Measurements from ENCODE around the gene BOD1L2.
A peak's percentile ranks its signal among the peaks of the same experiment; 100 is the strongest.

The BOD1L2 gene

DNA sequence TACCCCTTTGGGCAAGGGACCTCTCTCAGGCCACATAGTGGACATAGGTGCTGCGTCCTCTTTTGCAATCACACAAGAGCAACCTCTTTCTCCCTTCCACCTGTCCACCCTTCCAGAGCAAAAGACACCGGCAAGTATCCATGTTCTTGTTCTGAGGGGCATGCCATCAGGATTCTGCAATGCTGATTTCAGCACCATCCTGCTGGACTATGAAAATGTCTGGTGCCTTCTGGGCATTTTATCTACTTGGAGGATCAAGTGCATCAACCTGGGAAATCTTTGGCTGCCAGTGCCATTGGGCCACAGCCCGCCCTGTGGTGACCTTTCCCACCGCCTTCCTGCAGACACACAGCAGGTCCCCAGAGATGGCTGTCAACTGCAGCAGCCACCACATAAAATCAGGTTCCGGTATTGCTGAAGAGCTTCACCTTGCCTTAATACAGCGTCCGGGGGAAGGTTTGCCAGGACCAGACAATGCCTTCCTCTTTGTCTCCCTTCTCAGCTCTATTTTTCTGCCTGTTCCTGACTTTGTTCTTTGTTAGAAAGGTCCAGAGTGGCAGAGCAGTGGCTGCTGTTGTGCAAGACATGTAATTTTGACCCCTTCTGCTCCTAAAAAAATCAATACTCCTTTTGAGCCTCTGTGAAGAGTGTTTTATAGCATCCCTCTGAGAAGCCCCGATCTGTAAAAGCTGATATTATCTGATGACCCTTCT, 18.5 kb upstream of the BOD1L2 start:
- H2BK120ac ChIP-seq (ENCODE audit: low read depth, low read length), result no peak overlapping the region
- H3K4ac ChIP-seq (ENCODE audit: low read length), result no peak overlapping the region
- no peaks in the 10 kb centered on the region for H3K36me3 ChIP-seq (replicated peaks in 1 of 2; ENCODE audit: control insufficient read depth in 2 of 2, insufficient read depth in 2 of 2, low read length in 2 of 2)
- H3K27ac ChIP-seq (replicated peaks; ENCODE audit: low read length), result no peak overlapping the region
- no peak overlapping the region for H3K18ac ChIP-seq (ENCODE audit: low read length)
- peaks cover 0 to 28% (median 0%) of the 10 kb centered on the region in 3 experiments for H3K27me3 ChIP-seq (ENCODE audit: control insufficient read depth in 3 of 3, insufficient read depth in 3 of 3, low read depth in 1 of 3, low read length in 3 of 3)
- H3K14ac ChIP-seq (ENCODE audit: low read length), result no peak overlapping the region
- no peaks in the 10 kb centered on the region for H3K9me3 ChIP-seq (replicated peaks in 1 of 2; ENCODE audit: control insufficient read depth in 2 of 2, insufficient read depth in 1 of 2, low read depth in 1 of 2, low read length in 2 of 2)
- no peak overlapping the region for H4K91ac ChIP-seq (ENCODE audit: low read depth, low read length, poor library complexity)
- no peak overlapping the region for H2AK5ac ChIP-seq (ENCODE audit: low read depth, low read length)
- no peak overlapping the region for H3K23ac ChIP-seq (ENCODE audit: low read depth, low read length, poor library complexity)
- no peak overlapping the region for H2BK15ac ChIP-seq (ENCODE audit: low read length)
- H2BK12ac ChIP-seq (ENCODE audit: low read length), result no peak overlapping the region
- no peaks in the 10 kb centered on the region for H3K4me1 ChIP-seq (ENCODE audit: control insufficient read depth in 2 of 2, insufficient read depth in 1 of 2, low read depth in 1 of 2, low read length in 2 of 2)
- H2BK5ac ChIP-seq (ENCODE audit: low read length), result no peak overlapping the region
- H2AFZ ChIP-seq (ENCODE audit: low read length), result no peak overlapping the region
- H3K4me3 ChIP-seq (ENCODE audit: low read length in 2 of 2), result no peak overlapping the region
- H3K4me2 ChIP-seq (ENCODE audit: insufficient read depth, low read length, poor library complexity, severe bottlenecking), result no peak overlapping the region
- no peak overlapping the region for H4K8ac ChIP-seq (ENCODE audit: low read depth, low read length)
- H3K9ac ChIP-seq (ENCODE audit: low read depth, low read length, poor library complexity), result no peak overlapping the region
- no peak for DNase-seq (ENCODE audit: low spot score)
- WGBS, 2 donors (ENCODE audit: extremely low coverage in 2 of 2, insufficient read length in 2 of 2, insufficient replicate concordance in 1 of 2), result no CpG with 5 or more reads among the region's 8 CpGs
- H3K79me1 ChIP-seq (ENCODE audit: low read depth, low read length), result no peaks in the 10 kb centered on the region

- no CpG with 5 or more reads among the region's 5 CpGs for WGBS, 2 donors (ENCODE audit: extremely low coverage in 2 of 2, insufficient read length in 2 of 2, insufficient replicate concordance in 1 of 2)
- H3K9me3 ChIP-seq (replicated peaks in 1 of 2; ENCODE audit: control insufficient read depth in 2 of 2, insufficient read depth in 1 of 2, low read depth in 1 of 2, low read length in 2 of 2), result no peaks in the 10 kb centered on the region
- H3K18ac ChIP-seq (ENCODE audit: low read length), result no peak overlapping the region
- peaks cover 0 to 19% (median 0%) of the 10 kb centered on the region in 3 experiments for H3K27me3 ChIP-seq (ENCODE audit: control insufficient read depth in 3 of 3, insufficient read depth in 3 of 3, low read depth in 1 of 3, low read length in 3 of 3)
- H4K8ac ChIP-seq (ENCODE audit: low read depth, low read length), result no peak overlapping the region
- H3K23ac ChIP-seq (ENCODE audit: low read depth, low read length, poor library complexity), result no peak overlapping the region
- H4K91ac ChIP-seq (ENCODE audit: low read depth, low read length, poor library complexity), result no peak overlapping the region
- H3K79me1 ChIP-seq (ENCODE audit: low read depth, low read length), result no peaks in the 10 kb centered on the region
- H3K27ac ChIP-seq (replicated peaks; ENCODE audit: low read length), result no peak overlapping the region
- H2BK15ac ChIP-seq (ENCODE audit: low read length), result no peak overlapping the region
- peak overlapping the region; percentile 34 for H3K9ac ChIP-seq (ENCODE audit: low read depth, low read length, poor library complexity)
- H2BK12ac ChIP-seq (ENCODE audit: low read length), result no peak overlapping the region
- no peak overlapping the region for H3K14ac ChIP-seq (ENCODE audit: low read length)
- H3K4me3 ChIP-seq (ENCODE audit: low read length in 2 of 2), result no peak overlapping the region
- H2BK5ac ChIP-seq (ENCODE audit: low read length), result no peak overlapping the region
- no peak overlapping the region for H2AFZ ChIP-seq (ENCODE audit: low read length)
- H2BK120ac ChIP-seq (ENCODE audit: low read depth, low read length), result no peak overlapping the region
- DNase-seq (ENCODE audit: low spot score), result no peak
- H3K4ac ChIP-seq (ENCODE audit: low read length), result no peak overlapping the region
- H3K4me2 ChIP-seq (ENCODE audit: insufficient read depth, low read length, poor library complexity, severe bottlenecking), result no peak overlapping the region
- no peak overlapping the region for H2AK5ac ChIP-seq (ENCODE audit: low read depth, low read length)
- H3K36me3 ChIP-seq (replicated peaks in 1 of 2; ENCODE audit: control insufficient read depth in 2 of 2, insufficient read depth in 2 of 2, low read length in 2 of 2), result no peaks in the 10 kb centered on the region
- peaks cover 2 to 5% of the 10 kb centered on the region in 2 donors for H3K4me1 ChIP-seq (ENCODE audit: control insufficient read depth in 2 of 2, insufficient read depth in 1 of 2, low read depth in 1 of 2, low read length in 2 of 2)
Measured at GRCh38 chr18:57131101-57131500, 15.8 kb upstream of the BOD1L2 start.

DNA sequence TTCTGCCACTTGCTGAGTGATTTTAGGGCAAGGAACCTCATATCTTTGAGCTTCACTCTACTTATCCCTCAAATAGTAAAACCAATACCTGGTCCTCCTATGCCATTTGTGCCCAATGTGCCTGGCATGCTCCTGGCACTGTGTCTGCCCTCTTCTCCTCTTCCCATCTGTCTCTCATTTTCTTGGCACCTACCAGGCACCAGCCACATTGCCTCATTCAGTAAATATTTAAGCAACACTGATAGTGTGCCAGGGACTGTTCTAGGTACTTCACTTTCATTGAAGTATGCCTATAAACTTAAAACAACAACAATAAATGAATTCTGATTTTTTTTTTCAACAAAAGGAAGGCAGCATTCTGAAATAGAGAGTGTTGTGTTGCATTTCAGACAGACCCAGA, 15.1 kb upstream of the BOD1L2 start:
- H3K18ac ChIP-seq (ENCODE audit: low read length), result no peak overlapping the region
- DNase-seq (ENCODE audit: low spot score), result no peak
- no peaks in the 10 kb centered on the region for H3K36me3 ChIP-seq (replicated peaks in 1 of 2; ENCODE audit: control insufficient read depth in 2 of 2, insufficient read depth in 2 of 2, low read length in 2 of 2)
- H4K91ac ChIP-seq (ENCODE audit: low read depth, low read length, poor library complexity), result no peak overlapping the region
- no peak overlapping the region for H4K8ac ChIP-seq (ENCODE audit: low read depth, low read length)
- H3K27ac ChIP-seq (replicated peaks; ENCODE audit: low read length), result no peak overlapping the region
- H3K14ac ChIP-seq (ENCODE audit: low read length), result no peak overlapping the region
- H3K4me1 ChIP-seq (ENCODE audit: control insufficient read depth in 2 of 2, insufficient read depth in 1 of 2, low read depth in 1 of 2, low read length in 2 of 2), result peaks cover 2 to 5% of the 10 kb centered on the region in 2 donors
- no peaks in the 10 kb centered on the region for H3K79me1 ChIP-seq (ENCODE audit: low read depth, low read length)
- no peak overlapping the region for H3K4me2 ChIP-seq (ENCODE audit: insufficient read depth, low read length, poor library complexity, severe bottlenecking)
- no peak overlapping the region for H2BK120ac ChIP-seq (ENCODE audit: low read depth, low read length)
- no peak overlapping the region for H3K4me3 ChIP-seq (ENCODE audit: low read length in 2 of 2)
- H3K23ac ChIP-seq (ENCODE audit: low read depth, low read length, poor library complexity), result no peak overlapping the region
- no peak overlapping the region for H3K9ac ChIP-seq (ENCODE audit: low read depth, low read length, poor library complexity)
- no peak overlapping the region for H2AFZ ChIP-seq (ENCODE audit: low read length)
- no peak overlapping the region for H2BK5ac ChIP-seq (ENCODE audit: low read length)
- H3K4ac ChIP-seq (ENCODE audit: low read length), result no peak overlapping the region
- H2BK15ac ChIP-seq (ENCODE audit: low read length), result no peak overlapping the region
- no peaks in the 10 kb centered on the region for H3K9me3 ChIP-seq (replicated peaks in 1 of 2; ENCODE audit: control insufficient read depth in 2 of 2, insufficient read depth in 1 of 2, low read depth in 1 of 2, low read length in 2 of 2)
- H2AK5ac ChIP-seq (ENCODE audit: low read depth, low read length), result no peak overlapping the region
- H3K27me3 ChIP-seq (ENCODE audit: control insufficient read depth in 3 of 3, insufficient read depth in 3 of 3, low read depth in 1 of 3, low read length in 3 of 3), result peaks cover 0 to 19% (median 0%) of the 10 kb centered on the region in 3 experiments
- H2BK12ac ChIP-seq (ENCODE audit: low read length), result no peak overlapping the region

GRCh38 chr18:57134618-57135135, 12.2 kb upstream of the BOD1L2 start:
- no peak overlapping the region for H2BK15ac ChIP-seq (ENCODE audit: low read length)
- H3K27me3 ChIP-seq (ENCODE audit: control insufficient read depth in 3 of 3, insufficient read depth in 3 of 3, low read depth in 1 of 3, low read length in 3 of 3), result no peaks in the 10 kb centered on the region
- H3K27ac ChIP-seq (replicated peaks; ENCODE audit: low read length), result no peak overlapping the region
- H3K14ac ChIP-seq (ENCODE audit: low read length), result no peak overlapping the region
- no peak overlapping the region for H2BK120ac ChIP-seq (ENCODE audit: low read depth, low read length)
- H3K4me2 ChIP-seq (ENCODE audit: insufficient read depth, low read length, poor library complexity, severe bottlenecking), result no peak overlapping the region
- no peak overlapping the region for H3K23ac ChIP-seq (ENCODE audit: low read depth, low read length, poor library complexity)
- H2BK5ac ChIP-seq (ENCODE audit: low read length), result no peak overlapping the region
- H3K9ac ChIP-seq (ENCODE audit: low read depth, low read length, poor library complexity), result no peak overlapping the region
- H4K91ac ChIP-seq (ENCODE audit: low read depth, low read length, poor library complexity), result no peak overlapping the region
- H4K8ac ChIP-seq (ENCODE audit: low read depth, low read length), result no peak overlapping the region
- H3K18ac ChIP-seq (ENCODE audit: low read length), result no peak overlapping the region
- no peak overlapping the region for H3K4ac ChIP-seq (ENCODE audit: low read length)
- peaks cover 2 to 5% of the 10 kb centered on the region in 2 donors for H3K4me1 ChIP-seq (ENCODE audit: control insufficient read depth in 2 of 2, insufficient read depth in 1 of 2, low read depth in 1 of 2, low read length in 2 of 2)
- no peaks in the 10 kb centered on the region for H3K36me3 ChIP-seq (replicated peaks in 1 of 2; ENCODE audit: control insufficient read depth in 2 of 2, insufficient read depth in 2 of 2, low read length in 2 of 2)
- H2AFZ ChIP-seq (ENCODE audit: low read length), result no peak overlapping the region
- WGBS, 2 donors (ENCODE audit: extremely low coverage in 2 of 2, insufficient read length in 2 of 2, insufficient replicate concordance in 1 of 2), result no CpG with 5 or more reads among the region's 4 CpGs
- H3K79me1 ChIP-seq (ENCODE audit: low read depth, low read length), result no peaks in the 10 kb centered on the region
- peak; percentile 27 for DNase-seq (ENCODE audit: low spot score)
- H2AK5ac ChIP-seq (ENCODE audit: low read depth, low read length), result no peak overlapping the region
- H2BK12ac ChIP-seq (ENCODE audit: low read length), result no peak overlapping the region
- H3K4me3 ChIP-seq (ENCODE audit: low read length in 2 of 2), result no peak overlapping the region
- H3K9me3 ChIP-seq (replicated peaks in 1 of 2; ENCODE audit: control insufficient read depth in 2 of 2, insufficient read depth in 1 of 2, low read depth in 1 of 2, low read length in 2 of 2), result no peaks in the 10 kb centered on the region
